GM12892 (cell line): ENCODE results near the gene ACTG2.
"Not testable (repeated sequence)": the region's sequence is repeated elsewhere in the genome, so short reads cannot be mapped to it uniquely, and the experiment has no call there.

Experiments
- DNase-seq: peaks from one replicate; pipeline ENCODE4 v3.0.0; 2011; ENCODE audit not compliant: insufficient read length
- FAIRE-seq: peaks from 2 replicates; lab custom pipeline; 2011; peaks lifted over from hg19 to GRCh38; lab: Jason Lieb, UNC
- POLR2A ChIP-seq: IDR thresholded peaks from 2 replicates; pipeline ENCODE4 v1.6.1; 2011; ENCODE audit warnings: low read depth, low read length, control low read depth
- POLR2AphosphoS5 ChIP-seq: IDR thresholded peaks from 2 replicates; pipeline ENCODE4 v1.6.1; 2011; ENCODE audit warnings: low read depth, low read length, control low read depth
- TAF1 ChIP-seq: IDR thresholded peaks from 2 replicates; pipeline ENCODE4 v1.6.1; 2011; ENCODE audit warnings: low read depth, mild to moderate bottlenecking, control low read depth, low read length, borderline replicate concordance

Gene ACTG2

GRCh38 chr2:73895473-73895872 lies 2.7 kb downstream of the ACTG2 start:
- FAIRE-seq (no peak), DNase-seq (no peak)
- no peak for TF ChIP-seq POLR2A
- TF ChIP-seq TAF1, result no peak

DNA sequence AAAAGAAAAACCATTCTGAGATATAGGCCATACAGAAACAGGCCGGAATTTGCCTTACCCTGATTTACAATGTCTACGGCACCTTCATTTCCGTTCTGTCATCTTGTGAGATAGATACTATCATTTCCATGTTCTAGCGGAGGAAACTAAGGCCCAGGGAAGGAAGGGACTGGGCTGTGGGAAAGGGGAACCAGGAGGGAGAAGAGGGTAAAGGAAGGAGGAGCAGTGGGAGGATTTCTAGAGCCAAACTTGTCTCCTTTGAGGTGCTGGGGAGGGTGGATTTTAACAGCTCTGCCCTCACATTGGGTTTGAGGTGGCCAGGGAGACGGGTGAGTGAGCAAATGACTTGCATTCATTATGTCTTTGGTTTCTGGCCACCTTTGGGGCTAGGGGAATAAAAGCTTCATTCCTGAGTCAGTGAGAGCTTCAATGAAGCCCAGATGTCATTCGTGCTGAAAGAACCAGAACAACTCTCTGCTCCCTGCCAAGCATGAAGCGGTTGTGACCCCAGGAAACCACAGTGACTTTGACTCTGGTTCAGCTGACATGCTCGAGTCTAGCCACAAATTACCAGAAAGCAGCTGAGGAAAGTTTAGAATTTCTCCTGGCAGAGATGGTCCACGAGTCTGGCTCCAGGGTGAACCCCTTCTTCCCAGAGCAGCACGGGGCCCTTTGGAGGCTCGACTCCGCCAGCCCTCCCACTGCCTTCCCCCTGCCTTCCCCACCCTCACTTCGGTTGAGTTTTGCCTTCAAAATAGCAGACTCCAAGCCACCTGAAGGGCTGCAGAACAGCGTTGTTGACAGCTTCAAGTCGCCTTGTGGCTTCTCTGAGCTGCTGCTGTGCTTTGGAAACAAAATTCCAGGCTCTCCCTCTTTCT lies 3.8 kb downstream of the ACTG2 start:
- peak; percentile 90 for FAIRE-seq
- TF ChIP-seq POLR2A, result no peak
- no peak for TF ChIP-seq TAF1
- DNase-seq, result no peak

- TF ChIP-seq POLR2AphosphoS5 (no peak), POLR2A (no peak), TAF1 (no peak)
- no peak for FAIRE-seq
- no peak for DNase-seq
Measured at GRCh38 chr2:73897240-73897583, 4.4 kb downstream of the ACTG2 start.

- DNase-seq (no peak), FAIRE-seq (no peak)
- no peak for TF ChIP-seq POLR2A
- TF ChIP-seq TAF1, result no peak
- TF ChIP-seq POLR2AphosphoS5, result no peak
Measured at GRCh38 chr2:73897934-73898333, 5.1 kb downstream of the ACTG2 start.

DNA sequence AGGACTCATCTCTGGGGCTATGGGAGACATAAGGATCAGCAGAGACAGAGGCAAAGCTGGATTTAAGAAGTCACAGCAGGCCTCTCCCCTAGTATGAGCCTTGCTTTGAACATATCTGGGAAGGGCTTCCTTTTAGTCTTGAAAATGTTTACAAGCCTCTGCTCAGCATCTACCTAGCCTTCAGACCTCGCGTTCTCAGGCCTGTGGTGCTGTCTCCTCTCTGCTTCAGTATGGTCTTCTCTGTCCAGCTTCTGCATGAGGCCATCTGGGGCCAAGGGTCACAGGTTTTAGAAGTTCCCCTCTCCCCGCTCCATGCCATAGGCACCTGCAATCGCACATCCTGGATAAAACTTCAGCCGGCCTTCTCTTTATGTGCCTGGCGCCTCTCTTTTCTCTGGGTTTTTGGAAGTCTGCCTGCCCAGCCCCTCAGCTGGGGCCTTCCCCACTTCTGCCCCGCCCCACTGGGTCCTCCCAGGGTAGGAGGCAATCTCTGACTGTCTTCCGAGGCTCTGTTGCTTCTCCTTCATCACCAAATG lies 7.1 kb downstream of the ACTG2 start:
- FAIRE-seq (no peak), DNase-seq (no peak)

DNA sequence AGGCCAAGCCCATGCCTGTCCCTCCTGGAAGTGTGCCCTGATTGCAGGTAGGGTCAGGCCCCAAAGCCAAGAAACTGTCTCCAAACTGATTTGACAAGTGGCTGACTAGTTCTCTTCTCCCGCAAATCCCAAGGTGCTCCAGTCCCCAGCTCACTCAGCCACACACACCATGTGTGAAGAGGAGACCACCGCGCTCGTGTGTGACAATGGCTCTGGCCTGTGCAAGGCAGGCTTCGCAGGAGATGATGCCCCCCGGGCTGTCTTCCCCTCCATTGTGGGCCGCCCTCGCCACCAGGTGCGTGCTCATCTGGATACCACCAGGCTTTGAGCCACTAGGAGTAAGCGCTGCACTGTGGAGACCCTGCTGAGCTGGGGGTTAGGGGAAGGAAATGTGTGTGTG lies 8.3 kb downstream of the ACTG2 start:
- no peak for DNase-seq
- FAIRE-seq, result no peak
- TF ChIP-seq TAF1 (no peak), POLR2A (no peak), POLR2AphosphoS5 (no peak)

More for the DNA sequence above, 7.1 kb downstream of the ACTG2 start:
- TF ChIP-seq POLR2AphosphoS5, result no peak
- no peak for TF ChIP-seq POLR2A

GRCh38 chr2:73902284-73902683 lies 9.5 kb downstream of the ACTG2 start:
- no peak for DNase-seq
- TF ChIP-seq POLR2AphosphoS5 (no peak), TAF1 (no peak), POLR2A (no peak)
- no peak for FAIRE-seq

GRCh38 chr2:73903313-73903712 lies 10.5 kb downstream of the ACTG2 start:
- DNase-seq, result no peak
- no peak for FAIRE-seq
- no peak for TF ChIP-seq TAF1
- TF ChIP-seq POLR2AphosphoS5, result no peak
- TF ChIP-seq POLR2A, result no peak

GRCh38 chr2:73903949-73904613 lies 11.3 kb downstream of the ACTG2 start:
- not testable (repeated sequence) for FAIRE-seq, DNase-seq

DNA sequence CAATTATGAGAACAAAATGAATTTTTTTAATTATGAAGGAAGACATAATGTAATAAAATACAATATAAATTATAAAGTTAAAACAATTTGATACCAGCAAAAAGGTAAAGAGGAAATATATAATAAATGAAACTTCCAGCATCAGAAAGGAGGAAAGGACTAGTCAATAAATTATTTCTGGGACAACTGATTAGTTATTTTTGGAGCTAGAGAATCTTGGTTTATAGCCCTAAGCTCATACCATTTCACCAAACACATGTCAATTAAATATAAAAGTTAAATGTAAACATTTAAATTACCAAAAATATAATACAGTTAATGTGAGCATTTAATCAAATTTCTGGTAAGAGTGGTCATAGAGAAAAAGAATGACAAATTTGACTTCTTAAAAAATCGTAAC lies 12.1 kb downstream of the ACTG2 start:
- FAIRE-seq (no peak), DNase-seq (no peak)
- no peak for TF ChIP-seq POLR2AphosphoS5
- no peak for TF ChIP-seq TAF1
- no peak for TF ChIP-seq POLR2A

DNA sequence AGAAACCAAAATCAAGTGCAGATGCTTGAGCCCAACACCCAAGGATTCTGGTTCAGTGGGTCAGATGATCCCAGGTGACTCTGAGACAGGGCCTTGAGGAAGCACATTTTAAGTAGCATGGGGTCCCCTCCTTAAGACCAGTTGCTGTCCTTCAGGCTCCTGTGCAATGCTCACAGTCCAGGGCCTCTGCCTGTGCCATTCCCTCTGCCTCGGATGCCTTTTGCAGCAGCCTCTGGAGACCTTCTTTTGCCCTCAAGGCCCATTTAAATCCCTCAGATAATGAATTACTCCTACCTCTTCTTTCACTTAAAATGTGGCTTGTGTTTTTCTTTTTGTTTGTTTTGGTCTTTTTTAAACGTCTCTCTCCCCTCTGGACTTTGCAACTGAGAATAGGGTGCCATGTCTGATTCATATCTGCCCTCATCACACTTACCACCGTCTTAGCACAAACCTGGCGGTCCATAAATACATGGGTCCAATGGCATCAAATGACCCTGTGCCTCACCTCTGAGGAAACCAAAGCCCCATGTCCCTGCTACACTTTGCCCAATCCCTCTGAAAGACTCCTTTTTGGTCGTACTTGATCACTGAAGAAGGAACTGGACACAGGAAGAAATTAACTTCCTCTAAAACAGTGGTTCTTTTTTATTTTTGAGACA lies 14.2 kb downstream of the ACTG2 start:
- DNase-seq (no peak), FAIRE-seq (no peak)
- TF ChIP-seq POLR2A (no peak), POLR2AphosphoS5 (no peak)
